Left lung (tissue), 10 donors: ENCODE results near the gene TMEM255B. TPM values are rescaled to one million over a fixed set of nuclear protein-coding genes. Genes with fewer than 3 reads are reported as not detected.

Source experiments
- ATAC-seq: fragments of 200-7000 bp; cut with Tn5 transposase; one replicate; pipeline ENCODE4 v1.9.1; 2020; ENCODE audit warnings: moderate library complexity
- DNase-seq, 4 donors: peaks; one replicate each; pipeline ENCODE4 v3.0.0-alpha.2; 2013 to 2020
- H3K27ac ChIP-seq, 2 donors: fragments of 200-600 bp; sonication (generic) in 1 of 2; one replicate each; pipeline versions ENCODE4 v1.5.0 to v1.8.0; 2020 to 2021
- H3K27me3 ChIP-seq, 2 donors: fragments of 200-600 bp; sonication (generic) in 1 of 2; one replicate each; pipeline versions ENCODE4 v1.5.0 to v1.8.0; 2020 to 2021
- H3K36me3 ChIP-seq, 2 donors: fragments of 200-600 bp; sonication (generic) in 1 of 2; one replicate each; pipeline versions ENCODE4 v1.5.0 to v1.8.0; 2020 to 2021
- H3K4me1 ChIP-seq, 2 donors: fragments of 200-600 bp; one replicate each; pipeline ENCODE4 v1.8.0; 2021
- H3K4me3 ChIP-seq, 2 donors: fragments of 200-600 bp; sonication (generic) in 1 of 2; one replicate each; pipeline versions ENCODE4 v1.5.0 to v1.8.0; 2020 to 2021; ENCODE audit warnings: mild to moderate bottlenecking in 1 of 2
- H3K9me3 ChIP-seq, 2 donors: fragments of 200-600 bp; sonication (generic) in 1 of 2; one replicate each; pipeline versions ENCODE4 v1.5.0 to v1.8.0; 2020 to 2021
- intact Hi-C, 2 donors: fragments of 100-400 bp; cut with DNase I; formaldehyde crosslinking; loops; one replicate each; pipeline versions ENCODE4 v1.11.2 to v1.14.2; 2022
- polyA plus RNA-seq, 6 donors: library from polyadenylated mRNA; unstranded; fragments of 120-200 nt; gene quantifications; one replicate each; pipeline ENCODE4 v1.2.1, GENCODE V29; 2013; ENCODE audit not compliant: insufficient read length in 6 of 6
- total RNA-seq, 2 donors: library from RNA; stranded (reverse); fragmentation: NEBNext Ultra II Directional; extraction: Animal tissue kit (Norgen Biotek cat#: 25700); gene quantifications; one replicate each; pipeline ENCODE4 v1.2.1, GENCODE V29; 2021
- TF ChIP-seq, protein P1 (sequence below), 2 donors: fragments of 200-600 bp; sonication (generic) in 1 of 2; IDR thresholded peaks; one replicate each; pipeline versions ENCODE4 v1.5.0 to v1.8.0; 2021; ENCODE audit warnings: antibody characterized with exemption in 2 of 2
- donor health status: DM: no; HTN: yes; CAD: no.
- donor health status: DM: no; HTN: no; CAD: no.

The TMEM255B gene
- total and polyA plus RNA-seq, 8 donors = 10.4 to 30.7 (median 15.7) TPM

DNA sequence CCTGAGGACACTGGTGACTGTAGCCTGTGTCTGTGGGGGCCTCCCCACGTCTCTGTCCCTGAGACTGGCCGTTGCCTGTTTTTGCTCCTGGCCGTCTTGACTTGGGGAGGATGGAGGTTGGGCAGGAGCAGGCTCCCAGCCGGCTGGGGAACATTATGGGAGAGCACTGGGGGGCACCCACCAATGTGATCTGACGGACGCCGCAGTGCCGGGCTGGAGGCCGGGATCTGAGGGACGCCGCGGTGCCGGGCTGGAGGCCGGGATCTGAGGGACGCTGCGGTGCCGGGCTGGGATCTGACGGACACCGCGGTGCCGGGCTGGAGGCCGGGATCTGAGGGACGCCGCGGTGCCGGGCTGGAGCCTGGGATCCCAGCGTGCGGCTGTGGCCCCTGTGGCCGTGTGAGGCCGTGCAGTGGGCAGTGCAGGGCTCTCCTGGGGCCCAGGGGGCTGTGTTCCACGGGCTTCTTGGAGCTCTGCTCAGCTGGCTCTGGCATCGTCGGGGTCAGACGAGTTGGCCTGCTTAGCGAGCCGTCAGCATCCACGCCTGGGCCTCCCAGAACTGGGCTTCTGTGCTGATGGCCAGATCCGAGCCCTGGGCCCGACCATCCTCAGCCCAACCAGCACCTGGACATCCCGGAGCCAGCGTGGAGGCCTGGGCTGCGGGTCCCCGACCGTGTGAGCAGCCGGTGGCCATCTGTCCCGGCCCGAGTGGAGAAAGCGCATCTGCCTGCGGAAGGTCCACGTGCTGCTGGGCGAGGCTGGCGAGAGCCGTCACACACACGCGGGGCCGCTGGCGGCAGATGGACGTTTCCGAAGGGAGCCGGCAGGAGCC lies 59.0 kb downstream of the TMEM255B start:
- intact Hi-C loops = no loop called here
- TF ChIP-seq, protein P1, sequence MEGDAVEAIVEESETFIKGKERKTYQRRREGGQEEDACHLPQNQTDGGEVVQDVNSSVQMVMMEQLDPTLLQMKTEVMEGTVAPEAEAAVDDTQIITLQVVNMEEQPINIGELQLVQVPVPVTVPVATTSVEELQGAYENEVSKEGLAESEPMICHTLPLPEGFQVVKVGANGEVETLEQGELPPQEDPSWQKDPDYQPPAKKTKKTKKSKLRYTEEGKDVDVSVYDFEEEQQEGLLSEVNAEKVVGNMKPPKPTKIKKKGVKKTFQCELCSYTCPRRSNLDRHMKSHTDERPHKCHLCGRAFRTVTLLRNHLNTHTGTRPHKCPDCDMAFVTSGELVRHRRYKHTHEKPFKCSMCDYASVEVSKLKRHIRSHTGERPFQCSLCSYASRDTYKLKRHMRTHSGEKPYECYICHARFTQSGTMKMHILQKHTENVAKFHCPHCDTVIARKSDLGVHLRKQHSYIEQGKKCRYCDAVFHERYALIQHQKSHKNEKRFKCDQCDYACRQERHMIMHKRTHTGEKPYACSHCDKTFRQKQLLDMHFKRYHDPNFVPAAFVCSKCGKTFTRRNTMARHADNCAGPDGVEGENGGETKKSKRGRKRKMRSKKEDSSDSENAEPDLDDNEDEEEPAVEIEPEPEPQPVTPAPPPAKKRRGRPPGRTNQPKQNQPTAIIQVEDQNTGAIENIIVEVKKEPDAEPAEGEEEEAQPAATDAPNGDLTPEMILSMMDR (IDR thresholded peaks at IDR 0.05) = no peak
- peaks cover 16 to 71% of the 10 kb centered on the region in 2 donors for H3K4me1 ChIP-seq

DNA sequence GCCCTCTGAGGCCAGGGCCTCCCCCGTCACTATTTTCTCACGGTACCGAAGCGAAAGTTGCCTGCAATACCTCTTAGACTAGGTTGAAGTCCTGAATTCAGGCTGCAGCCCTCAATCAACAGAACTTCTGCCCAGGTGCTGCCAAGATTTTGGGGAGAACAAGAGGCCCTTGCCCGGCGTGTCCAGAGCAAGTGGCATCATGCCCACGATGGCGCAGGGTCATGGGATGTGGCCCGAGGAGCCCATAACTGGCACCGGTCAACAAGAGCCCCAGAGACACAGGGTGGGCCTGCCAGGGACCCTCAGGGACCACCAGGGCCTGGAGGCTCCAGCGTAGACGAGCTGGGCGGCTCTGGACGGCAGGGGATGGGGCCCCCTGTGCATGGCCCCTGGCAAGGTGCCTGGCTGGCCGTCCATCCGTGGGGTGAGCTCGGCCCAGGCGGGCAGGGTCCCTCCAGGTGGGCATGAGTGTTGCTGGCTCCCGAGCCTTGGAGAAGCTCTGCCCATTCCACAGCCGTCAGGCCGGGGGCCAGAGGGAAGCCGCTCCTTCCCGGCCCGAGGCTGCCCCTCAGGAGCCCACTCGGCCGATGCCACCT lies 59.8 kb downstream of the TMEM255B start:
- no peaks in the 10 kb centered on the region for H3K9me3 ChIP-seq
- H3K4me3 ChIP-seq = no peak overlapping the region
- intact Hi-C loops = no loop called here
- peaks cover 0 to 41% of the 10 kb centered on the region in 2 donors for H3K36me3 ChIP-seq
- no peak overlapping the region for H3K27ac ChIP-seq
- ATAC-seq (no peak), DNase-seq (peak in 1 of 4 donors; percentile 77)
- peaks cover 9 to 63% of the 10 kb centered on the region in 2 donors for H3K4me1 ChIP-seq
- TF ChIP-seq, protein P1 (IDR thresholded peaks at IDR 0.05) = no peak
- no peaks in the 10 kb centered on the region for H3K27me3 ChIP-seq

More for the DNA sequence above, 59.0 kb downstream of the TMEM255B start:
- H3K27ac ChIP-seq = peak overlapping the region in 1 of 2 donors; percentile 58
- H3K36me3 ChIP-seq = peaks cover 0 to 34% of the 10 kb centered on the region in 2 donors
- no peak overlapping the region for H3K4me3 ChIP-seq
- ATAC-seq (no peak), DNase-seq (peak in 1 of 4 donors; percentile 80)
- H3K27me3 ChIP-seq = no peaks in the 10 kb centered on the region
- H3K9me3 ChIP-seq = no peaks in the 10 kb centered on the region

DNA sequence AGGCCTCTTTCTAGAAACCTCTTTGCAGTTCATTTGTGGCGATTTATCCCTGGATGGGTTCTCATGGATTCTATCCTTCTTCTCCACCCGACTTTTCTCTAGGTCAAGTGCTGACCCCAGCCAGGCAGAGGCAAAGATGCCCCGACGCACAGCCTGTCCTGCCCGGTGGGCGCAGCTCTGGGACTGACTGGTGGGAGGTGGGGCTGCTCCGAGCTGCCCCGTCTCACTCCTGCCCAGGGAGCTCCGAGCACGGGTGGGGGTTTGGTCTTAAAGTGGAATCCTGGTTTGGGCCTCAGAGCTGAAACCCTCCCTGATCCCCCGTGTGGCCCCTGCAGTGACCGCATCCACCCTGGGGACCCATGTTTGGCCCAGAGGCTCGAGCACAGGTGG lies 60.3 kb downstream of the TMEM255B start:
- no peak overlapping the region for H3K27ac ChIP-seq
- TF ChIP-seq, protein P1 (IDR thresholded peaks at IDR 0.05) = no peak
- DNase-seq = peak in 1 of 4 donors; percentile 61

DNA sequence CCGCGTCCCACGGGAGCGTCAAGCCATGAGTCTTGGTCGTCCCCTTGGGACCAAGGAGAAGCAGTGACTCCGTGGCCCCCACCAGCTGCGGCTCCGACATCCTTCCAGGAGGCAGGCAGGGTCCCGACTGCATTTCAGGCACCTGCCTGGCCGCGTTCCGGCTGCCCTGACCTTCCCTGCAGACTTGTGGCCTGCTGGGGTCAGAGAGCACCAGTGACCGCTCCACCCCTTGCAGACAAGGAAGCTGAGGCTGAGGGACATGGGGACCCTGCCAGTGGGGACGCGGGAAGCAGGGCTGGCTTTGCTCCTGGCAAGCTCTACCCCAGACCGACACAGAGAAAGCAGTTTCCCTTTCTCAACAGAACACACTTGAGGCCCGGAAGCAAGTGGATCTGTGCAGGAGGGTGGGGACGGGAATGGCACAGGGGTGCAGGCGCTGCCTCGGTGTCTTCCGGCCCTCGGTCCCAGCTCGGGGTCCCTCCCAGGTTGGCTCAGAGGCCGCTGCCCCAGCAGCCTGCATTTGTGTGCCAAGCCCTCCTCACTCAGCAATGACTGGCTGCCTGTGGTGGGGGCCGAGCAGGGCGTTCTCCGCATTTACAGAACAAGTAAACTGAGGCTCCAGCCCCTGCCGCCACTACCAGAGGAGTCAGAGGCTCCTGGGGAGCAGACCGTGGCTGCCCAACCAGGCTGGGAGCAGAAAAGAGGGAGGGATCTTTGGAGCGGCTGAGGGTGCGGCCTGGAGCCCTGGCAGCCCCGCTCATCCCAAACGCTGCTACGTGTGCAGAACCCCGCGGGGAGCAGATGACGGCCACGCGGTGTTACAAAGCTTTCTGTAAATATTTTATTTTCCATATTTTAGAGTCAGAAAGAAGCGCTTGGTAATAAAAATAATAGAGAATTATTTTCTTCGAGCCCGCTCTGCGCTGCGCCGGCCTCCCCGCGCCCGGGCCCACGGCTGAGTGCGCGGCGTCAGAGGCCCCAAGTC lies 61.0 kb downstream of the TMEM255B start:
- Histone ChIP-seq H3K27ac (peak overlapping the region; percentile 58 to 65), H3K36me3 (peaks cover 0 to 43% of the 10 kb centered on the region in 2 donors), H3K9me3 (no peaks in the 10 kb centered on the region), H3K27me3 (no peaks in the 10 kb centered on the region), H3K4me1 (peaks cover 2 to 58% of the 10 kb centered on the region in 2 donors), H3K4me3 (no peak overlapping the region)
- DNase-seq (peak in 1 of 4 donors; percentile 77), ATAC-seq (no peak)
- intact Hi-C loops = no loop called here
- TF ChIP-seq, protein P1 (IDR thresholded peaks at IDR 0.05) = no peak

More for the DNA sequence above, 60.3 kb downstream of the TMEM255B start:
- H3K27me3 ChIP-seq = no peaks in the 10 kb centered on the region
- intact Hi-C loops = no loop called here
- H3K9me3 ChIP-seq = no peaks in the 10 kb centered on the region
- no peak overlapping the region for H3K4me3 ChIP-seq
- ATAC-seq = no peak
- H3K4me1 ChIP-seq = peaks cover 4 to 60% of the 10 kb centered on the region in 2 donors
- H3K36me3 ChIP-seq = peaks cover 0 to 42% of the 10 kb centered on the region in 2 donors
